ENCODE measurements around the gene CSTF3. TPM values are rescaled to one million over a fixed set of nuclear protein-coding genes. Genes with fewer than 3 reads are reported as not detected.

The CSTF3 gene
- total RNA-seq (2014; rRNA removed; shearing (Covaris generic); ENCODE audit: low replicate concordance) = 45.5 and 55.6 TPM in 2 replicates

- Histone ChIP-seq H2AFZ (ENCODE audit: low read length) (peak within 1 kb of the TSS; percentile 88), H3K79me2 (ENCODE audit: low read length) (peaks cover 65% of the 10 kb centered on the region), H3K9me2 (replicated peaks; ENCODE audit: insufficient read depth, low read length) (no peaks in the 10 kb centered on the region), H3K9me3 (ENCODE audit: low read length) (no peaks in the 10 kb centered on the region), H3K27me3 (ENCODE audit: low read length) (no peaks in the 10 kb centered on the region), H3K4me3 (ENCODE audit: low read length) (peak within 1 kb of the TSS; percentile 78), H3K27ac (ENCODE audit: low read length) (peak within 1 kb of the TSS; percentile 67), H3K4me2 (ENCODE audit: low read depth, low read length, poor library complexity, severe bottlenecking) (peak within 1 kb of the TSS; percentile 84), H3K36me3 (ENCODE audit: insufficient read depth, low read length) (peaks cover 16% of the 10 kb centered on the region), H3K9ac (ENCODE audit: low read length) (peak within 1 kb of the TSS; percentile 79), H3K4me1 (ENCODE audit: low read length) (peaks cover 30% of the 10 kb centered on the region), H4K20me1 (ENCODE audit: insufficient read depth, low read depth, low read length) (peaks cover 5% of the 10 kb centered on the region; the same call in 1 of the 2 replicates)
- peak; percentile 98 for DNase-seq
Observed at GRCh38 chr11:33161120-33162005, at the start of gene CSTF3. Gene CSTF3, minus strand, starts transcription at chr11:33161480. Its CDS starts 155 bp downstream, at chr11:33161325.

GRCh38 chr11:33208150-33208549 lies 46.9 kb upstream of the CSTF3 start:
- no peak overlapping the region for H3K4me2 ChIP-seq (ENCODE audit: low read depth, low read length, poor library complexity, severe bottlenecking)
- no peaks in the 10 kb centered on the region for H4K20me1 ChIP-seq (ENCODE audit: insufficient read depth, low read depth, low read length)
- H2AFZ ChIP-seq (ENCODE audit: low read length) = no peak overlapping the region
- no peak overlapping the region for H3K27ac ChIP-seq (ENCODE audit: low read length)
- no peak overlapping the region for H3K4me3 ChIP-seq (ENCODE audit: low read length)
- no peaks in the 10 kb centered on the region for H3K9me3 ChIP-seq (ENCODE audit: low read length)
- H3K27me3 ChIP-seq (ENCODE audit: low read length) = no peaks in the 10 kb centered on the region
- no peaks in the 10 kb centered on the region for H3K36me3 ChIP-seq (ENCODE audit: insufficient read depth, low read length)
- H3K9me2 ChIP-seq (replicated peaks; ENCODE audit: insufficient read depth, low read length) = no peaks in the 10 kb centered on the region
- H3K4me1 ChIP-seq (ENCODE audit: low read length) = no peaks in the 10 kb centered on the region
- no peak for DNase-seq
- no peaks in the 10 kb centered on the region for H3K79me2 ChIP-seq (ENCODE audit: low read length)
- no peak overlapping the region for H3K9ac ChIP-seq (ENCODE audit: low read length)

- no peak for DNase-seq
- Histone ChIP-seq H3K9ac (ENCODE audit: low read length) (no peak overlapping the region), H3K27me3 (ENCODE audit: low read length) (no peaks in the 10 kb centered on the region), H3K36me3 (ENCODE audit: insufficient read depth, low read length) (no peaks in the 10 kb centered on the region), H2AFZ (ENCODE audit: low read length) (no peak overlapping the region), H3K79me2 (ENCODE audit: low read length) (no peaks in the 10 kb centered on the region), H3K4me2 (ENCODE audit: low read depth, low read length, poor library complexity, severe bottlenecking) (no peak overlapping the region), H3K4me1 (ENCODE audit: low read length) (no peaks in the 10 kb centered on the region), H3K9me3 (ENCODE audit: low read length) (no peaks in the 10 kb centered on the region), H3K4me3 (ENCODE audit: low read length) (no peak overlapping the region), H3K27ac (ENCODE audit: low read length) (no peak overlapping the region), H3K9me2 (replicated peaks; ENCODE audit: insufficient read depth, low read length) (no peaks in the 10 kb centered on the region), H4K20me1 (ENCODE audit: insufficient read depth, low read depth, low read length) (no peaks in the 10 kb centered on the region)
Observed at GRCh38 chr11:33207408-33207985, 46.2 kb upstream of the CSTF3 start.

- no peak overlapping the region for H3K27ac ChIP-seq (ENCODE audit: low read length)
- H3K36me3 ChIP-seq (ENCODE audit: insufficient read depth, low read length) = no peaks in the 10 kb centered on the region
- H3K79me2 ChIP-seq (ENCODE audit: low read length) = no peaks in the 10 kb centered on the region
- H2AFZ ChIP-seq (ENCODE audit: low read length) = no peak overlapping the region
- no peak overlapping the region for H3K4me3 ChIP-seq (ENCODE audit: low read length)
- H4K20me1 ChIP-seq (ENCODE audit: insufficient read depth, low read depth, low read length) = no peaks in the 10 kb centered on the region
- H3K9ac ChIP-seq (ENCODE audit: low read length) = no peak overlapping the region
- no peaks in the 10 kb centered on the region for H3K4me1 ChIP-seq (ENCODE audit: low read length)
- H3K9me2 ChIP-seq (replicated peaks; ENCODE audit: insufficient read depth, low read length) = no peaks in the 10 kb centered on the region
- no peaks in the 10 kb centered on the region for H3K27me3 ChIP-seq (ENCODE audit: low read length)
- H3K4me2 ChIP-seq (ENCODE audit: low read depth, low read length, poor library complexity, severe bottlenecking) = no peak overlapping the region
- H3K9me3 ChIP-seq (ENCODE audit: low read length) = no peaks in the 10 kb centered on the region
- no peak for DNase-seq
Observed at GRCh38 chr11:33197915-33198727, 36.8 kb upstream of the CSTF3 start.

GRCh38 chr11:33195462-33196173 lies 34.3 kb upstream of the CSTF3 start:
- Histone ChIP-seq H3K27ac (ENCODE audit: low read length) (no peak overlapping the region), H3K79me2 (ENCODE audit: low read length) (no peaks in the 10 kb centered on the region), H2AFZ (ENCODE audit: low read length) (no peak overlapping the region), H3K4me2 (ENCODE audit: low read depth, low read length, poor library complexity, severe bottlenecking) (no peak overlapping the region), H3K9ac (ENCODE audit: low read length) (no peak overlapping the region), H3K27me3 (ENCODE audit: low read length) (no peaks in the 10 kb centered on the region), H3K9me2 (replicated peaks; ENCODE audit: insufficient read depth, low read length) (no peaks in the 10 kb centered on the region), H3K9me3 (ENCODE audit: low read length) (no peaks in the 10 kb centered on the region), H3K4me1 (ENCODE audit: low read length) (no peaks in the 10 kb centered on the region), H4K20me1 (ENCODE audit: insufficient read depth, low read depth, low read length) (no peaks in the 10 kb centered on the region), H3K4me3 (ENCODE audit: low read length) (no peak overlapping the region), H3K36me3 (ENCODE audit: insufficient read depth, low read length) (no peaks in the 10 kb centered on the region)
- DNase-seq = no peak

DNA sequence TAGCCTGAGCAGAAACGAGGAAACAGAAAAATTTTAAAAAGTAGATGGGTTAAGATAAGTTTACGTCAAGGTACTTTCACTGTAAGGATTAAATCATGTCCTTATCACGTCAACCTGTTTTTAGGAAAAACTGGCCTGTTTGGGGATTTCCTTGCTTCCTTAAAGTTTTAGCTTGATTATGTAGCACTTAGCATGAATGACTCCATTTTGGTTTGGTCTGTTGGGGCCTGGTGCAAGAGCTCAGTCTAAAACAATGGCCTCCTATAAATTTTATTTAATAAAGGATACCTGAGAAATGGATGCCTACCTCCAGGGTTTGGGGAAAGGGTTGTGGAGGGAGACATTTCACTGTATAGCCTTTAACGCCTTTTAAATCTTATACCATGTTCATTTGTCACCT lies 33.2 kb upstream of the CSTF3 start:
- DNase-seq = no peak
- Histone ChIP-seq H3K9me2 (replicated peaks; ENCODE audit: insufficient read depth, low read length) (no peaks in the 10 kb centered on the region), H3K9ac (ENCODE audit: low read length) (no peak overlapping the region), H3K4me3 (ENCODE audit: low read length) (no peak overlapping the region), H3K9me3 (ENCODE audit: low read length) (no peaks in the 10 kb centered on the region), H3K27me3 (ENCODE audit: low read length) (no peaks in the 10 kb centered on the region), H3K79me2 (ENCODE audit: low read length) (no peaks in the 10 kb centered on the region), H3K4me2 (ENCODE audit: low read depth, low read length, poor library complexity, severe bottlenecking) (no peak overlapping the region), H3K27ac (ENCODE audit: low read length) (no peak overlapping the region), H2AFZ (ENCODE audit: low read length) (no peak overlapping the region), H3K4me1 (ENCODE audit: low read length) (no peaks in the 10 kb centered on the region), H4K20me1 (ENCODE audit: insufficient read depth, low read depth, low read length) (no peaks in the 10 kb centered on the region), H3K36me3 (ENCODE audit: insufficient read depth, low read length) (no peaks in the 10 kb centered on the region)

GRCh38 chr11:33191467-33191866 lies 30.2 kb upstream of the CSTF3 start:
- Histone ChIP-seq H3K79me2 (ENCODE audit: low read length) (no peaks in the 10 kb centered on the region), H3K27ac (ENCODE audit: low read length) (no peak overlapping the region), H3K4me2 (ENCODE audit: low read depth, low read length, poor library complexity, severe bottlenecking) (no peak overlapping the region), H4K20me1 (ENCODE audit: insufficient read depth, low read depth, low read length) (no peaks in the 10 kb centered on the region), H3K4me1 (ENCODE audit: low read length) (no peaks in the 10 kb centered on the region), H3K9me3 (ENCODE audit: low read length) (no peaks in the 10 kb centered on the region), H3K9ac (ENCODE audit: low read length) (no peak overlapping the region), H2AFZ (ENCODE audit: low read length) (no peak overlapping the region), H3K4me3 (ENCODE audit: low read length) (no peak overlapping the region), H3K36me3 (ENCODE audit: insufficient read depth, low read length) (no peaks in the 10 kb centered on the region), H3K9me2 (replicated peaks; ENCODE audit: insufficient read depth, low read length) (no peaks in the 10 kb centered on the region), H3K27me3 (ENCODE audit: low read length) (no peaks in the 10 kb centered on the region)
- DNase-seq = no peak
